Thyroid gland (tissue), 4 donors: ENCODE data around the gene ARMC9.

Experiments
- POLR2A ChIP-seq, 2 donors: fragments of 450-650 bp; IDR thresholded peaks; one replicate each; pipeline ENCODE4 v1.6.1; 2017; ENCODE audit warnings: antibody characterized with exemption in 2 of 2, mild to moderate bottlenecking in 2 of 2, moderate library complexity in 1 of 2
- TF ChIP-seq, protein P1 (sequence below), 6 experiments: fragments of 200-600 bp in 3 of 6; fragments of 450-650 bp in 3 of 6; sonication (generic) in 3 of 6; IDR thresholded peaks; one replicate each; pipeline ENCODE4 v1.5.1; 2016 to 2019; ENCODE audit warnings: antibody characterized with exemption in 6 of 6, mild to moderate bottlenecking in 2 of 6, inconsistent platforms in 1 of 6, moderate library complexity in 1 of 6

DNA sequence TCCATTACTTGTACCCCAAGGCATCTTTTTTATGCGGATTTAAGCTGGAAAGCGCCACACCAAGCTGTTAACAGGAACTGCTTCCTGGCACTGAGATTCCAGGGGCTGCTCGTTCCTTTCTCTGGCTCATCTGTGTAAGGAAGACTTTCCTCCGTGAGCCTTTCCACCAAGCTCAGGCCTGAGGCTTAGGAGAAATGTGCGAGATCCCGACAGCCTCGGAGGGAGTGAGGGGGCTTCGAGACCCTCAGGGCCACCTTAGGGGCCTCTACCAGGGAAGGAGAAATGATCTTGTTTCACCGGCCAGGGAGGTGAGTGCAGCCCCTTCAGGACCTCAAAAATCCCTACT is 214.2 kb downstream of the ARMC9 start:
- TF ChIP-seq POLR2A (IDR thresholded peaks at IDR 0.05) = no peak
- TF ChIP-seq, protein P1, sequence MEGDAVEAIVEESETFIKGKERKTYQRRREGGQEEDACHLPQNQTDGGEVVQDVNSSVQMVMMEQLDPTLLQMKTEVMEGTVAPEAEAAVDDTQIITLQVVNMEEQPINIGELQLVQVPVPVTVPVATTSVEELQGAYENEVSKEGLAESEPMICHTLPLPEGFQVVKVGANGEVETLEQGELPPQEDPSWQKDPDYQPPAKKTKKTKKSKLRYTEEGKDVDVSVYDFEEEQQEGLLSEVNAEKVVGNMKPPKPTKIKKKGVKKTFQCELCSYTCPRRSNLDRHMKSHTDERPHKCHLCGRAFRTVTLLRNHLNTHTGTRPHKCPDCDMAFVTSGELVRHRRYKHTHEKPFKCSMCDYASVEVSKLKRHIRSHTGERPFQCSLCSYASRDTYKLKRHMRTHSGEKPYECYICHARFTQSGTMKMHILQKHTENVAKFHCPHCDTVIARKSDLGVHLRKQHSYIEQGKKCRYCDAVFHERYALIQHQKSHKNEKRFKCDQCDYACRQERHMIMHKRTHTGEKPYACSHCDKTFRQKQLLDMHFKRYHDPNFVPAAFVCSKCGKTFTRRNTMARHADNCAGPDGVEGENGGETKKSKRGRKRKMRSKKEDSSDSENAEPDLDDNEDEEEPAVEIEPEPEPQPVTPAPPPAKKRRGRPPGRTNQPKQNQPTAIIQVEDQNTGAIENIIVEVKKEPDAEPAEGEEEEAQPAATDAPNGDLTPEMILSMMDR (IDR thresholded peaks at IDR 0.05) = no peak
